Measurements from ENCODE around the gene FLII. TPM values are rescaled to one million over a fixed set of nuclear protein-coding genes. Genes with fewer than 3 reads are reported as not detected.
A peak's percentile ranks its signal among the peaks of the same experiment; 100 is the strongest.

The FLII gene
- total RNA-seq, 1 donor from 2014 or later: 425 TPM

DNA sequence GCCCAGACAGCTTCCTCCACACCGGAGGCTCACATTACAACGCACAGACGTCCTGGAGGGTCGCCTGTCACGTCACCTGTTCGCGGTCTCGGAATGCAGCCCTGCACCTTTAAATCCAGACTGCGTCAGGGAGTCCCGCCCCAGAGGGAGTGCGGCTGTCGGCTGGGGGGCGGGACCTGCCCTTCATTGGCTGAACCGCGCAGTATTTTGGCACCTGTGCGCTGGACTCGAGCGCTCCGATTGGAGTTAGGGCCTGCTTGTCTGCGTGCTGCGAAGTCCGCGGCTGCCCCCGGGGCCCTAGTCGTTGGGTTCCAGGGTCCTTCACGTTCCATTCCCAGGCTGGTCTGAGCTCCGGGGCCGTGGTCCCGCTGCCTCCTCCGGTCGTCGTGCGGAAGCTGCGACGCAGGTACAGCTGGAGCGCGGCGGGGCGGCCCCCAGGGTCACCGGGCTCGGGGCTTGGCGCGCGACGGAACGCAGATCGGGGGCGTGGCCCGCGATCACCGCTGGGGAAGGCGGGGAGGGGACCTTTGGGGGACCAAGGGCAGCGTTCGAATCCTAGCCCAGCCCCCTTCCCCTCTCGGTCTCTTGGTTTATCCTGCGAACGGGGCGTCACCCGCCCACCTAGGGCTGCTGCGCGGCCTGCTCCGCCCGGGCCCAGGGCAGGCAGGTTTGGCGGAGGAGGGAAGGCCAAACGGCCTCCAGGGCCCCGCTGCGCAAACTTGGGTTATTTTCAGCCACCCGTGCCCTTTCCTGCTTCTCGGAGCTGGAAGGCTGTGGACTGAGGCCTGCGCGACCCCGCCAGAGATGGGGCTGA, 2.0 kb upstream of the FLII start, which contains the start of gene MIEF2:
MIEF2 (plus strand) TSS at position 331 of the 814 bp plus-strand sequence. CDS start 2,059 bp downstream, outside the sequence.
- H3K4me3 ChIP-seq (ENCODE audit: low read depth, low read length): peak within 1 kb of the TSS; percentile 85
- DNase-seq (ENCODE audit: low read depth): peak; percentile 58
- no peak for TF ChIP-seq CTCF (conservative IDR thresholded peaks at IDR 0.05; ENCODE audit: low read depth, low read length)

- DNase-seq (ENCODE audit: low read depth): no peak
- peak overlapping the region; percentile 85 for H3K4me3 ChIP-seq (ENCODE audit: low read depth, low read length)
- TF ChIP-seq CTCF (conservative IDR thresholded peaks at IDR 0.05; ENCODE audit: low read depth, low read length): no peak
These were observed 1.2 kb upstream of the FLII start for GRCh38 chr17:18259621-18260331.

DNA sequence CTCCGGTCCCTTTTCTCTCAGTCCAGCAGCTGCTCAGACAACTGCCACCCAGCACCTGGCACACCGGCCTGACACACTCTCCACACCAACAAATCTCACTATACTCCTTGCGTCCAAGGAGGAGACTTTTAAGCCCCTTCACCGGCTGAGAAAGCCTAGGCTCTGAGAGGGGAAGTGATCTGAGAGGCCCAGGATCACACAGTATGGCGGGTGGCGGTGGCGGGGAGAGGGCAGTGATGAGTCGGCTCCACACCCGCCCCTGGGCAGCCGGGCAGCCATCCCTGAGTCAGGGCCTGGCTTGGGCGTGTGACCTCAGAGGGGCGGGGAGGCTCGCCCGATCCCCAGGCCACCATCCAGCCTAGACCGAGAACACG, 569 bp downstream of the FLII start:
- peak overlapping the region; percentile 96 for H3K4me3 ChIP-seq (ENCODE audit: low read depth, low read length)
- no peak for DNase-seq (ENCODE audit: low read depth)
- no peak for TF ChIP-seq CTCF (conservative IDR thresholded peaks at IDR 0.05; ENCODE audit: low read depth, low read length)

DNA sequence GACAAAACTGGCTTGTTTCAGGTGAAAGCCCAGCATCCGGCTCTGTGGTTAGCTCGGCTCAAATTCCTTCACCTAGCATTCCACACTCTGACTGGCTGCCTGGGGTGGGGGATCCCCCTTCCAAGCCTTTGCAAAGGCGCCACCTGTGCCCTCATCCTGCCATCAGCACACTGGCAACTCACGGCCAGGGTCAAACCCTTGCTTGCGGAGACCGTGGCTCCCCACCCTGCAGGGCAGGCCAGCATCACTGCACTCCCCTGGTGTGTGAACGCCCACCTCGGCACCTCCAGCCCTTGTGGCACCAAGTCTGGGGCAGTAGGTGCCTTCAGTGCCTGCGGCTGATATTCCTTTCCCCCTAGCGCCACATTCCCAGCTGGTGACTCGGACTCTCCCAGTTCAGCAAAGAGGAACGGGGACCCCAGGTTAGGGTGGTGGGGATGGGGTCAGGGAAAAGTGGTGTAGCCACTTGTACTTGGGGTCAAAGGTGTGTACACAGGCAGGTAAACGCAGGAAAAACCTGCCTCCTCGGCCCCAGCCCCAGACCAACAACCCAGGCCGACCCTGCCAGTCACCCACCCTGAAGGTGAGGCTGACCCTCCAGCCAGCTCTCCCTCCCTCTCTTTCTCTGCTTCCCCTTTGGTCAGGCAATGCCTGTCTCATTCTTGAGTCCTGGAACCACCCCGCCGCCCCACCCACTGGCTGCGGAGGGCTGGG, 1.1 kb downstream of the FLII start:
- no peak for TF ChIP-seq CTCF (conservative IDR thresholded peaks at IDR 0.05; ENCODE audit: low read depth, low read length)
- DNase-seq (ENCODE audit: low read depth): no peak
- H3K4me3 ChIP-seq (ENCODE audit: low read depth, low read length): peak overlapping the region; percentile 96

DNA sequence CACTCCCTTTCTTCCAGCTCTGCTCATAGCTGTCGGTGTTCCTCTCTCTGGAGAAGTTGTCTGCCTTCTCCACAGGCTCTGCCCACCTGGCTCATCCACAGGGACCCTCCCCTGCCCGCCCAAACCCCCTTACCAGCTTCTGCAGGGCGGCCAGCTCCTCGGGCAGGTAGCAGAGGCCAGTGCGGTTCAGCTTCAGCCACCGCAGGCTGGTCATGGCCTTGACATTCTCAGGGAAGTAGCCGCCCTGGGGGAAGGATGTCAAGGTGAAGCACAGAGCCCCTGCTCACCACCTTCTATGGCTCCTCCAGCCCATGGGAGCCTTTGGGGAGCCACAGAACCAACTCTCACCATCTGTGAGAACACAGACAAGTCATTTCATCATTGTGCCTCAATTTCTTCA, 1.8 kb downstream of the FLII start:
- TF ChIP-seq CTCF (conservative IDR thresholded peaks at IDR 0.05; ENCODE audit: low read depth, low read length): no peak
- peak overlapping the region; percentile 96 for H3K4me3 ChIP-seq (ENCODE audit: low read depth, low read length)
- DNase-seq (ENCODE audit: low read depth): no peak

DNA sequence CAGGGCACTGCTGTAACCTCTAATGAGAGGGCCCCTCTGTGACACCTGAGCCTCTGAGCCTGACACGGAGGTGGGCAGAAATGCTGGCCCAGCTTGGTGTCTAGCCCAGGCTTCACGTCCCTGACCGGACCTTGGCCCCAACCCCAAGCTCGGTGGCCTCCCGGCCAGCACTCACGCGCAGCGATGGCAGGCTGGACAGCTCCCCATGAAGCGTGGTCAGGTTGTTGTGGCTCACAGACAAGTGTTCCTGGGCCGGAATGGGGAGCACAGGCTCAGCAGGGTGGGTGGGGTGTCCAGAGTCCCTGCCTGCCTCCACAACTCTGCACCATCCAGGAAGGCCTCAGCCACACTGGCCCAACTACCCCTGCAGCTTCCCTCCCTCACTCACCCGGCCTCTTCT, 2.2 kb downstream of the FLII start:
- peak overlapping the region; percentile 96 for H3K4me3 ChIP-seq (ENCODE audit: low read depth, low read length)
- no peak for DNase-seq (ENCODE audit: low read depth)
- no peak for TF ChIP-seq CTCF (conservative IDR thresholded peaks at IDR 0.05; ENCODE audit: low read depth, low read length)

All from epithelial cell of proximal tubule (primary cell).